Measurements from ENCODE around the gene KIF13A.
"Not testable (repeated sequence)": the region's sequence is repeated elsewhere in the genome, so short reads cannot be mapped to it uniquely, and the experiment has no call there.

The KIF13A gene

DNA sequence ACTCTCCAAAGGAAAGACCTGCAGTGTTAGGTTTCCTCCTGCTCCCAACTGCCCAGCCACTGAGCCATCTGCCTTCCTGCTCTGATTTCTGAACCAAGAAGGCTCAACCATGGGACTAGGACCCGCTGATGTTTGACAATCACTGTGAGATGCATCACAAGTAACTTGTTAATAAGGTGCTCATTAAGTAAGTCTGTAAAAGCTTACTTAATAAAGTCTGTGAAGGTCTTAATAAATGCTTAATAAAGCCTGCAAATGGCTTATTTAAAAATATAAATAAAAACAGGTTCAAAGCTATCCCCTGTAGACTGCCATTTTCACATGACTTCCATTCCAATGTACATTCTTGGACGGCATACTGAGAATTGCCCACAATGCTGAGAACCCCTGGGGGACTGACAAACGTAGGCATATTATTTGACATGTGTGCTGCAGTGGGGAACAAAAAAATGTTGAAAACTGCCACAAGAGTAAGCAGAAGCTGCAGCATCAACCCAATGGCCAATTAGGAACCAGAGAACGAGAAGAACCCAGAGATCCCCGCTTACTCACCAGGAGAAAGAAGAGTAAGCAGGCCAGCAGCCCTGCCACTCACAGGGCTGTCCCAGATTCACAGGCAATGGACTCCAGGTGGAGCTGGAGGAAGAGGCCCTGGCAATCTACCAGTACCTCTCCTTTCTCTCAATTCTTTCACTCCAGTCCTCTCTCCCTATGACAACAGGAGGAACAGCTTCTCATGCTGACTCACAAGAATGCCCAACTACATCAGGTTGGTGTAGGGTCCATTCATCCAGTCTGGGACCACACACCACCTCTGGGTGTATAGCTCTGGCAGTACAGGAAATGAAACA, 19.5 kb downstream of the KIF13A start:
- DNase-seq, result no peak

DNA sequence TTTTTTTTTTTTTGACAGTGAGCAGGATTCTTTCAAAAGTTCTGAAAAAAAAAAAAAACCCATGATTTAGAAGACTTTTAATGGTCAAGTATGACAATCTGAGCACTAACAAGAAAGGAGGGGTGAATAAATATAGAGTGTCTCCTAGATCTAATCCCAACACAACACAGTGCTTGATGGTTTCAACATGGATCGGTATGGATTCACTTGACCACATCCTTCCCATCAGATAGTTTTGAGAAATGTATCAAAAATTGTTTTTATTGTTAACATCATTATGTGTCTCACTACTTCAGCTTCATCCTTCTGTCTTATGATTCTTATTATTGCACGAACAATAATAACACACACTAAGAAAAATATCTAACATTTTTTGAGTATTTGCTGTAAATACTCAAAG, 21.0 kb downstream of the KIF13A start:
- no peak for DNase-seq

- DNase-seq, result no peak
Measured at GRCh38 chr6:17965397-17965796, 22.0 kb downstream of the KIF13A start.

DNA sequence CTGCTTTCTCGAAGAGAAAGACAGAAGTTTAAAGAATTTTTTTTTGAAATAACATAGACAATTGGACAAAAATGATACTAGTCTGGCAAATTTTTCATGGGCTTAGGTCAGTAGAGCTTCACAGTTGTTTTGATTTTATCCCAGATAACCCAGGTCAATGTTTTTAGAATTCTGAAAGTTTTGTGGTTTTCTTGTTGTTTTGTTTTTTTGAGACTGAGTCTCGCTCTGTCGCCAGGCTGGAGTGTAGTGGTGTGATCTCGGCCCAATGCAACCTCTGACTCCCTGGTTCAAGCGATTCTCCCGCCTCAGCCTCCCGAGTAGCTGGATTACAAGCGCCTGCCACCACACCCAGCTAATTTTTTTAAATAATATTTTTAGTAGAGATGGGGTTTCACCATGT, 22.8 kb downstream of the KIF13A start:
- no peak for DNase-seq

DNA sequence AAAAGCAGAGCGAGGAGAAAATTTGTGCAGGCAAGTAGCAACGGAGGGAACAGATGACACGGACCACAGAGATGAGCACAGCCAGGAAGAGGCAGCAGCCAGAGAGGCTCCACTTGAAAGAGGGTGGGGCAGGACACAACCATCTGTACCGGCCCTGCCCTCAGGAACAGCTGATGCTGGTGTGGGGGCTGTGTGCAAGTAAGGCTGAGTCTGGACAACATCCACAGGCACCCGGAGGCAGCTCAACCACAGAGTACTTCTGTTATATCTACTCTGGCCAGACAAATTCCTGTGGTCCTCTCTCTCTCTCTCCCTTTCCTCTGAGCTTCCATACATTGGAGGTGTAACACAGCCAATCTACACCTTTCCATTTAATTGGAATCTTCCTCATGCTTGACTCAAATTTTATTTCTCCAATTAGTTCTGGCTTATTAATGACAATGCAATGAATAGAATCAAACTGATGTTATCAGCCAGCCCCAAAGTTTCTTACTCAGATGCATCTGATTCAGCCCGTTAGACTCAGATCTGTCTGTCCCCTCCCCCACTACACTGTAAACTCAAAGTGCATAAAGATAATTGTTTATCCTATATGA, 24.9 kb downstream of the KIF13A start:
- DNase-seq, result no peak

DNA sequence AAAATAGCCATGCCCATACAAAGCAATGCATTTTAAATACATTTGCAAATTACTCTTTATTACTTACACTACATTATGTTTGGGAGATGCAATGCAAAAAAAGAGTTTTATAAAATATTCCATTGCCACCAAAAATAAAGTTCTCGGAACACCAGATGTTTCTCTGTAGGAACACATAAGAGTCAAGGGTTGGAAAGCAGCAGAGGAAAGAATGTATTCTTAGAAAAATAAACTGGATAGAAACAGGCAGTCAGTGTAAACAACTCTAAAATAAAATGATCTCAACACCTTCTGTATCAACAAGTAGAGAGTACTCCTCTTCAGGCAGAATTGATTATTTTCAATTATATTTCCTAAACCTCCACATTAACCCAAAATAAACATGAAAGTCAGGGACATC, 28.1 kb downstream of the KIF13A start:
- DNase-seq, result no peak

DNA sequence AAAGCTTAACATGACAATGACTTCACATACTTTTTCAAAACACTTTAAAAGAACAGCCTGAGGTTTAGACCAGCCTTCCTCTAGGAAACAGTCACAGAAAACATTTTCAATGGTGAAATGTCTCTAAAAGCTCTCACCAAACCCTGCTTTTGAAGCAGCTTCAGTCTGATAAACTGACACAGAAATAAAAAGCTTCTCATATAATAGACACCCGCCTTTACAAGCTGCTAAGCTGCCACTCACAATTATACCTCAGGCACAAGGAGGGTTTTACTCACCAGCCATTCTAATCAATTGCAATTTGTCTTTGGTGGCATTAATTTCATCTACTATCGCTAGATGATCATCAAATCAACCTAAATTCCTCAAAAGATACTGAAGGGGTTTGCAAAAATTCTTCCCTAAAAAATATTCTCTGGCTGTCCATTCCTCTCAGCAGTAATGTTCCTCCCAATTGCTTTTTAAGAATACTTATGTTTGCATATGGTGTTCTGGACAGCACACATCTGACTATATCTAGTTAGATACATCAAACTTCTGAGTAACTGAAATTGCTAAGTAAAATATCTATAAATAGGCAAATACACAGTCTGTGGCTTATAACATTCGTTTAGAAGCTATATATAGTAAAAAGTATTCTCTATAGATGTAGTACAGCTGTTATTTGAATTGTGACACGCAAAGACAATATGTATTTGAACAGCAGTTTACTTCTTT, 29.4 kb downstream of the KIF13A start:
- no peak for DNase-seq

GRCh38 chr6:17957498-17957897, 29.9 kb downstream of the KIF13A start:
- DNase-seq, result no peak

- DNase-seq, result no peak
Measured at GRCh38 chr6:17957086-17957485, 30.3 kb downstream of the KIF13A start.

GRCh38 chr6:17950095-17950494, 37.3 kb downstream of the KIF13A start:
- DNase-seq, result no peak

- no peak for DNase-seq
Measured at GRCh38 chr6:17949168-17949567, 38.3 kb downstream of the KIF13A start.

- DNase-seq, result no peak
Measured at GRCh38 chr6:17948725-17949124, 38.7 kb downstream of the KIF13A start.

- DNase-seq, result not testable (repeated sequence)
Measured at GRCh38 chr6:17947574-17947973, 39.9 kb downstream of the KIF13A start.

GRCh38 chr6:17945575-17945974, 41.9 kb downstream of the KIF13A start:
- DNase-seq, result no peak

- no peak for DNase-seq
Measured at GRCh38 chr6:17945111-17945510, 42.3 kb downstream of the KIF13A start.

DNA sequence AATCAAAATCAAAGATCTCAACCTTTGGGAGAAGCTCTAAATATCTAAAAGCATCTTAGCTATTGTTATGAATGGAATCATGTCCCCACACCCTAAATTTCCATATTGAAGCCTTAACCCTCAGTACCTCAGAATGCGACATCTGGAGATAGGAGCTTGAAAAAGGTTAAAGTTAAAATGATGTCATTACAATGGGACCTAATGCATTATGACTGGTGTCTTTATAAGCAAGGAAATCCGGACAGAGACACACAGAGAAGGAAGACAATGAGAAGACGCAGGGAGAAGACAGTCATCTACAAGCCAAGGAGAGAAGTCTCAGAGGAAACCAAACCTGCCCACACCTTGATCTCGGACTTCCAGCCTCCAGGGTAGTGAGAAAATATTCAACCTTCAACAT, 46.1 kb downstream of the KIF13A start:
- no peak for DNase-seq

DNA sequence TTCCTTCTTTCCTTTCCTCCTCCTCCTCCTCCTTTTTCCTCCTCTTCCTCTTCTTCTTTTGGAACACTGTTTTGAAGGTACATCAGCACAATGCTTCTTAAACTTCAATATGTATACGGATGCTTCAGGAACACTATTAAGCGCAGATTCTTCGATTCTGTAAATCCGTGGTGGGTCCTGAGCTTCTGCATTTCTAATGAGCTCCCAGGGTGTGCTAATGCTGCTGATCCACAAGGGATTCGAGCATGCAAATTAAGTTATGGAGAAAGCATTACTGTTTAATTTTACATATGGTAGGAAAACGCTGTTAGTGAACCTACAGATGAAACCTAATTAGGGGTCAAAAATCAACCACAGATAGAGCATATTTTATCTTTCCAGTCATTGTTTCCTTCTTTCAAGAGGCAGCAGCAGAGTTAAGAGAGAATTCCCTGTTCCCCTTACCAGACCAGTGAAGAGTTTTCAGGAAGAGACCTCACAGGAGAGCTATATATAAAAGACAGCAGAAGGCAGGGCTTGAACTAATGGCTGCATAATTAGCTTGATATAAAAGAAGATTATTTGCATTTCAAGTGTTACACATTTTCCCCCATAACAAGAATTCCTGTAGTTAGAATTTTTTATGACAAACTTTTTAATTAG, 47.2 kb downstream of the KIF13A start:
- no peak for DNase-seq

GRCh38 chr6:17938901-17939300, 48.5 kb downstream of the KIF13A start:
- DNase-seq, result no peak

DNA sequence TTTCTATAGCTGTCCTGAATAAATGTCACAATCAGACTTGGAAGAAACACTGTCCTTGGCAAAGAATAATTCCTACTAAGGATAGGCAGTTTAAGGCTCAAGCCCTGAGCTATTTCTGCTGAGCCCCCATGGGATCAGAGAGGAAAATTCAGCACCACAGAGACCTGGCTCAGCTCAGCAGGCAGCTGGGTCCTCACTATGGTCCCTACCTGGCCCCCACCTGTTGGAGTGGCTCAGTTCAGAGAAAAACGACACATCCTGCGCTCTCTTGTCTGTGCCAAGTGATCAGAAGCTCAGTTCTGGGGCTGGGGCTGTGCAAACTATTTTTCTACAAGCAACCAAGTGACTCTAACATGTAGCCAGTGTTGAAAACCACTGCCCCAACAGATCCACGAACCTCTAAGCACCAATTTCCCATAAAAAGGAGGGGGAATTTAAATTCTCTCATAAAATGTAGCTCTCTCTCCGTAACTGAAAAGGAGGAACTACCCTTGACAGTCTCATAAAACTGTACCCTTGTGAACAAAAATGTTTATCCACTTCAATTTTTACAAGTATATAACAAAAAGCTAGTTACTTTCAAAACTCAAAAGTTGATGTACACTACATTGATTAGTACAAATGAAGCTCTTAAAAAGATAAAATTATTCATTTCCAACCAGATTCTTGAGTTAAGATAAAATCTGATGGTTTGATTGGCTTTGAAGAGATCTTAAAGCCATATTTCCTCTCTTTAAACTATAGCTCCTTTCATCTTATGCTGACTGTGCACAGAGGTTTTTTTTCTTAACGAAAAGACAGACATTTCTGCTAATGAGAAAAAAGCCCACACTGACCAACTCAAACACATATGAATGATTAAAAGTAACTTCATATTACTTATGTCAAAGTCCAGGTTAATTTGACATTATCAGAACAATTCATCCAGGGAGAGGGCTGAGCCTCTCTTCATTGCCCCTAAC, 52.0 kb downstream of the KIF13A start:
- DNase-seq, result no peak

DNA sequence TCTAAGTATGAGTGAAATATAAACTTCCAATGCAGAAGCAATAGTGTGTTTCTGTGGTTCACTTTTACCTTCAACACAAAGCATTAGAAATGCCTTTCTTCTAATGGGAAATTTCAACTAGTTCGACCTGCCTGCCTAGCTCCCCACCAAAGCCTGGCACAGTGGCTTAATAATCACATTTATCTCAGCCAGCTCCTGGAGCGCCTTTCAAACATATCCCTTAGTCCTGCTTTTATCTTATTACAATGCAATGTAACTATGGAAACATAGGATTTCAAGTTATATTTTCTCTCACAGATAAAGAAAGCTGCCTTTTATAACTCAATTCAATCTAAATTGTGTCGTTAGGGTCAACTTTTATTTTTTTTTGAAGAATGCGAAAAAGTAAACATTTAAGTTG, 53.7 kb downstream of the KIF13A start:
- DNase-seq, result no peak

DNA sequence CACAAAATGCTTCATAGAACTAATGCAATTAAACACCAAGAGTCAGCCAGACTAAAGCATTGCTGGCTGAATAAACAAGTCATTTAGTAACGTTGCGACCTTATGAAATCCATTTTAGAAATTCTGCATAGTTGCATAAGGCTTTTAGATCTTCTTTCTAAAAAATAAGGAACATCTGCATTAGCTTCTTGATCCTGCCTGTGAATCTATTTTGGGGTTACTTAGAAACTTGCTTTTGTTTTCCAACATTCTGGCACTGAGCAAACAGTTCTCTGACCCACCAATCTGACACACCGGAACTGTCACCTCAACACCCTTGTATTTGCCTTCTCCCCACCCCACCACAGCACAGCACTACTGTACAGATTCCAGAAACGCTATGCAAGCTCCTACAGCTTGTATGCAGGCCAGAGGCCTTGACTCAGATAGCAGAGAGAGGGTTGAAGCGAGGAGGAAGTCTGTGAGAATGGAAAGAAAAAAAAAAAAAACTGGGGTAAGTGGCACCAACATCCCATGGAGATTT, 55.0 kb downstream of the KIF13A start:
- no peak for DNase-seq

GRCh38 chr6:17931227-17931626, 56.2 kb downstream of the KIF13A start:
- DNase-seq, result no peak

All from NCI-H2227 treated with DMSO at 0.1 percent for 48 hours (cell line).